ENCODE data around the gene NNT. TPM values are rescaled to one million over a fixed set of nuclear protein-coding genes. Genes with fewer than 3 reads are reported as not detected.

The NNT gene
- polyA plus RNA-seq, 1 donor (not counting 4 experiments of a cell fraction or from before 2014, with no cell fraction given) = 23.3 TPM

DNA sequence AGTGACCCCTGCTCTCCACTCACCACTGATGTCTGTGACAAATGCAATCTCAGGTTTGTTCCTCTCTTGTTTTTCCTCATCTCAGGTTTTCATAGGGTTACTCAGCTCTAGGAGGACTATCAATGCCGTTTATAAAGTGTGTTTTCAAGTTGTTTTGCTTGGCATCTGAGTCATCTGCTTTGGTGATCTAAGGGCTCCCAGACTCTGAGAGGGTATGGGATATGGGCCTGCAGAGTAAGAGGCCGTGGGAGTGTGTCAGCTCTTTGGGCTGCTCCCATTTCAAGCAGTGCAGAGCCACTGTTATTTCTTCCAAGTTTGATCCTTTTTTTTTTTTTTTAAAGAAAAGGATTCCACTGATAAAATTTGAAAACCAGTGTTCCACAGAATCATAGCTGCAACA is 46.3 kb downstream of the NNT start:
- DNase-seq (ENCODE audit: low read depth, low spot score) (no peak), FAIRE-seq (no peak)
- H3K9me1 ChIP-seq (ENCODE audit: control insufficient read depth, extremely low read depth, insufficient read depth, low read length) = no peaks in the 10 kb centered on the region
- no peaks in the 10 kb centered on the region for H3K4me1 ChIP-seq (ENCODE audit: control insufficient read depth, extremely low read depth, insufficient read depth, low read length)
- no peak overlapping the region for H3K4me2 ChIP-seq (ENCODE audit: control insufficient read depth, extremely low read depth, insufficient read depth, low read depth, low read length)
- no peak overlapping the region for H3K27ac ChIP-seq (ENCODE audit: control insufficient read depth, insufficient read depth, low read length)
- no peak overlapping the region for H3K4me3 ChIP-seq (ENCODE audit: control insufficient read depth in 2 of 3, extremely low read depth in 1 of 3, insufficient read depth in 2 of 3, low read depth in 1 of 3, low read length in 3 of 3)
- H3K27me3 ChIP-seq (ENCODE audit: control insufficient read depth, extremely low read depth, insufficient read depth, low read length) = no peaks in the 10 kb centered on the region
- H2AFZ ChIP-seq (ENCODE audit: control insufficient read depth, low read length) = no peak overlapping the region
- H3K79me2 ChIP-seq (ENCODE audit: control insufficient read depth, insufficient read depth, low read length) = no peaks in the 10 kb centered on the region
- no peaks in the 10 kb centered on the region for H4K20me1 ChIP-seq (ENCODE audit: control insufficient read depth, extremely low read depth, insufficient read depth, low read length)
- no peak overlapping the region for H3K9ac ChIP-seq (ENCODE audit: control insufficient read depth, extremely low read depth, insufficient read depth, low read length)
- dilution Hi-C loops (cut with MboI; ENCODE audit: extremely low pct_ligation_motif_present, low sequenced_read_pairs) = no loop called here
- H3K36me3 ChIP-seq (ENCODE audit: control insufficient read depth in 2 of 2, extremely low read depth in 1 of 2, insufficient read depth in 2 of 2, low read length in 2 of 2) = peaks cover 9% of the 10 kb centered on the region in 2 experiments
- H3K9me3 ChIP-seq (ENCODE audit: control insufficient read depth, low read depth, low read length) = no peaks in the 10 kb centered on the region
- TF ChIP-seq, protein P1, sequence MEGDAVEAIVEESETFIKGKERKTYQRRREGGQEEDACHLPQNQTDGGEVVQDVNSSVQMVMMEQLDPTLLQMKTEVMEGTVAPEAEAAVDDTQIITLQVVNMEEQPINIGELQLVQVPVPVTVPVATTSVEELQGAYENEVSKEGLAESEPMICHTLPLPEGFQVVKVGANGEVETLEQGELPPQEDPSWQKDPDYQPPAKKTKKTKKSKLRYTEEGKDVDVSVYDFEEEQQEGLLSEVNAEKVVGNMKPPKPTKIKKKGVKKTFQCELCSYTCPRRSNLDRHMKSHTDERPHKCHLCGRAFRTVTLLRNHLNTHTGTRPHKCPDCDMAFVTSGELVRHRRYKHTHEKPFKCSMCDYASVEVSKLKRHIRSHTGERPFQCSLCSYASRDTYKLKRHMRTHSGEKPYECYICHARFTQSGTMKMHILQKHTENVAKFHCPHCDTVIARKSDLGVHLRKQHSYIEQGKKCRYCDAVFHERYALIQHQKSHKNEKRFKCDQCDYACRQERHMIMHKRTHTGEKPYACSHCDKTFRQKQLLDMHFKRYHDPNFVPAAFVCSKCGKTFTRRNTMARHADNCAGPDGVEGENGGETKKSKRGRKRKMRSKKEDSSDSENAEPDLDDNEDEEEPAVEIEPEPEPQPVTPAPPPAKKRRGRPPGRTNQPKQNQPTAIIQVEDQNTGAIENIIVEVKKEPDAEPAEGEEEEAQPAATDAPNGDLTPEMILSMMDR (optimal IDR thresholded peaks at IDR 0.05 in 1 of 3, IDR thresholded peaks at IDR 0.05 in 1 of 3, conservative IDR thresholded peaks at IDR 0.05 in 1 of 3; ENCODE audit: extremely low read depth in 1 of 3, insufficient read depth in 2 of 3, low read length in 3 of 3) = no peak
- TF ChIP-seq EZH2 (IDR thresholded peaks at IDR 0.05; ENCODE audit: low read length) = no peak

DNA sequence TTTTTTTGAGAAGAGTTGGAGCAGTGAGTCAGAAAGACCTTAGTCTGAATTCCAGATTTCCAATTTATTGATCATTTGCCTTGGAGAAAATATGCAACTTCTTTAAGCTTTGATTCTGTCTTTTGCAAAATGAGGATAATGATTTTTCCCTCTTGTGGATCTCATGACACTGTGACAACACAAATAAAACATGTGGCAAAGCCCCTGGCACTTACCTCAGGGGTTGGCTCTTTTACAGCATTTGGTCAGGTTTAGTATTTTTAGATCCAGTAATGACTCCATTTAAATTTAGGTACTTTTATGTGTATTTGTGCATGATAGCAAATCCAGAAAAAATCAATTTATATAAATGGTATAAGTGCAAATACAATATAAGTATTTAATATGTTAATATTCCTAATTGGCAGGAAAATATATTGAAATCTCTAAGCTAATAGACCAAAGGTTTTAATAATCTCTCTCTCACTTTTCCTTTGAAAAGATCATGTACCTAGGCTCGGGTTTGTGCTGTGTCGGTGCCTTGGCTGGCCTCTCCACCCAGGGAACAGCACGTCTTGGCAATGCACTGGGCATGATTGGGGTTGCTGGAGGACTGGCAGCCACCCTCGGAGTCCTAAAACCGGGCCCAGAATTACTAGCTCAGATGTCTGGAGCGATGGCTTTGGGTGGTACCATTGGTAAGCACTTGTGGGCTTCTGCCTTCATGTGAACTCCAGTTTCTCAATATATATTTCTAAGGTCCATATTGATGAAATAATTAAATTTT is 49.7 kb downstream of the NNT start:
- DNase-seq (ENCODE audit: low read depth, low spot score) (no peak), FAIRE-seq (no peak)
- Histone ChIP-seq H3K9me1 (ENCODE audit: control insufficient read depth, extremely low read depth, insufficient read depth, low read length) (no peaks in the 10 kb centered on the region), H3K4me1 (ENCODE audit: control insufficient read depth, extremely low read depth, insufficient read depth, low read length) (no peaks in the 10 kb centered on the region), H3K27ac (ENCODE audit: control insufficient read depth, insufficient read depth, low read length) (no peak overlapping the region), H2AFZ (ENCODE audit: control insufficient read depth, low read length) (no peak overlapping the region), H4K20me1 (ENCODE audit: control insufficient read depth, extremely low read depth, insufficient read depth, low read length) (no peaks in the 10 kb centered on the region), H3K36me3 (ENCODE audit: control insufficient read depth in 2 of 2, extremely low read depth in 1 of 2, insufficient read depth in 2 of 2, low read length in 2 of 2) (peaks cover 9% of the 10 kb centered on the region in 2 experiments), H3K27me3 (ENCODE audit: control insufficient read depth, extremely low read depth, insufficient read depth, low read length) (no peaks in the 10 kb centered on the region), H3K4me2 (ENCODE audit: control insufficient read depth, extremely low read depth, insufficient read depth, low read depth, low read length) (no peak overlapping the region), H3K79me2 (ENCODE audit: control insufficient read depth, insufficient read depth, low read length) (no peaks in the 10 kb centered on the region), H3K9ac (ENCODE audit: control insufficient read depth, extremely low read depth, insufficient read depth, low read length) (no peak overlapping the region), H3K9me3 (ENCODE audit: control insufficient read depth, low read depth, low read length) (no peaks in the 10 kb centered on the region), H3K4me3 (ENCODE audit: control insufficient read depth in 2 of 3, extremely low read depth in 1 of 3, insufficient read depth in 2 of 3, low read depth in 1 of 3, low read length in 3 of 3) (no peak overlapping the region)
- dilution Hi-C loops (cut with MboI; ENCODE audit: extremely low pct_ligation_motif_present, low sequenced_read_pairs) = no loop called here
- TF ChIP-seq, protein P1 (optimal IDR thresholded peaks at IDR 0.05 in 1 of 3, IDR thresholded peaks at IDR 0.05 in 1 of 3, conservative IDR thresholded peaks at IDR 0.05 in 1 of 3; ENCODE audit: extremely low read depth in 1 of 3, insufficient read depth in 2 of 3, low read length in 3 of 3) = no peak
- no peak for TF ChIP-seq EZH2 (IDR thresholded peaks at IDR 0.05; ENCODE audit: low read length)

Measured in keratinocyte (primary cell).